ENCODE measurements around the gene TPR.

- TF ChIP-seq CTCF (IDR thresholded peaks at IDR 0.05): no peak
- TF ChIP-seq POLR2A (IDR thresholded peaks at IDR 0.05): no peak
These were observed 85.0 kb downstream of the TPR start for GRCh38 chr1:186289943-186290545.

Measured in ovary (tissue), 3 donors.